ENCODE results near the gene SIRT2. TPM values are rescaled to one million over a fixed set of nuclear protein-coding genes. Genes with fewer than 3 reads are reported as not detected.

The SIRT2 gene
- total RNA-seq, 2 experiments from 2014 or later: 25.5 to 32.1 TPM

DNA sequence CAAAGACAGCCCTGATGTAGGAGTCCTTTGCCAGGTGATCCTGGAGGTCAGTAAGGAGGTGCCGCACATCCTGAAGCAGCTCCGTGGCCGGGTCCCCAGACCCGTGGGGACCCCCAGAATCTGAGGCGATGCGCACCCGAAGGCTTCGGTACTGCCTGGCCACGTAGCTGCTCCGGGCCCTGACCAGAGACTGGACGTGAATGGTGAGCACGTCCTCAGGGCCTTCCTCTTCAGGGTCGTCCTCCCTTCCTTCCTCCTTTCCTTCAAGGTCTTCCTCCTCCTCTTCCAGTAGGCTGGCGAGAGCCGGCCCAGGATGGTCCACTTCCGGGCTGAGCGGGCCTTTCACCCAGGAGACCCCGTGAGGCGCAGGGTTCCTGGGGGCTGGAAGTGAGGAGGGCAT lies 28.8 kb downstream of the SIRT2 start:
- BruUV-seq (replicated peaks): no TSS peak
- intact Hi-C loops (cut with micrococcal nuclease; ENCODE audit: unreplicated experiment): no loop called here
- POLR2A ChIA-PET: interaction anchor here (1.2 kb wide), 1 partner anchor 13 kb away, joined by 4 read pairs; no protein-coding TSS in a partner anchor

DNA sequence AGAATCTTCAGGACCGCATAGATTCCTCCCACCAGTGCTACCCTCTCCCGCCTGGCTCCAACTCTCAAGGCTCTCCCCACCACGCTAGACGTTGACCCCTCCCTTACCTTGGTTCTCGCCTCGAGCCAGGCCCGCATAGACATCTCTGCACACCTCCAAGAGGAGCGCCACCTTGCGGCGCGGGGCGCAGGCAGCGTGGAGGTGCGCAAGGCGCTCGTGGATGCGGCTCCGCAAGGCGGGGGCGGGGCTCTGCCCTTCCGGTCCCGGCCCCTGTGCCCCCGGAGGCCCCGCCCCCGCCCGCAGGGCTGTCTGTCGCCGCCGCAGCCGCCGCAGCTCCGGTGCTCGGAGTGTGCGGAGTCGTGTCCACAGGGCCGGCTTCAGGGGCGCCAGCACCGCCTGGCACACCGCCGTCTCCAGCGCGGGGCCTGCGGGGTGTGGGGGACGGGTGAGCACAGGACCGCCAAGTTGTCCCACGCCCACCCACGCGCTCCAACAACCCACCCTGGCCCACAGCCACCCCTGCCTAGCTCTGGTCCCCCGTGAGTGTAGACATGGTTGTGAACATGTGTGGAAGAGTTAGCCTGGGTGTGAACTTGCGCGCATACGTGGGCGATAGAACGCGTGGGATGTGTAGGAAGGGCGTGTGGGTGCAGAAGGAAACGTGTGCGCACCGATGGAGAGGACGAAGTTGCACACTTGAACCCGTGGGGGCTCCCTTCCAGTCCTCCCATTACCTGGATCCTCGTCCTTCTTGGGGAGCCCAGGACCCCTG lies 29.4 kb downstream of the SIRT2 start:
- H3K9me2 ChIP-seq (ENCODE audit: insufficient read depth, low read length): no peaks in the 10 kb centered on the region
- H3K79me2 ChIP-seq (ENCODE audit: insufficient read depth, low read depth, low read length): peaks cover 12% of the 10 kb centered on the region; the same call in 1 of the 2 replicates
- POLR2A ChIA-PET: interaction anchor here (1.2 to 1.6 kb wide), 2 partner anchors 17 to 135 kb away, joined by 3 to 6 read pairs; no protein-coding TSS in a partner anchor
- H3K9me3 ChIP-seq (ENCODE audit: low read length): no peaks in the 10 kb centered on the region
- H3K36me3 ChIP-seq (ENCODE audit: insufficient read depth, low read length): peaks cover 4% of the 10 kb centered on the region; the same call in 1 of the 2 replicates
- peak overlapping the region; percentile 64 for H3K27ac ChIP-seq (ENCODE audit: low read depth, low read length, poor library complexity, severe bottlenecking)
- no peak for TF ChIP-seq EZH2phosphoT487 (IDR thresholded peaks at IDR 0.05; ENCODE audit: borderline replicate concordance, low read depth, low read length)
- TF ChIP-seq, protein P1, sequence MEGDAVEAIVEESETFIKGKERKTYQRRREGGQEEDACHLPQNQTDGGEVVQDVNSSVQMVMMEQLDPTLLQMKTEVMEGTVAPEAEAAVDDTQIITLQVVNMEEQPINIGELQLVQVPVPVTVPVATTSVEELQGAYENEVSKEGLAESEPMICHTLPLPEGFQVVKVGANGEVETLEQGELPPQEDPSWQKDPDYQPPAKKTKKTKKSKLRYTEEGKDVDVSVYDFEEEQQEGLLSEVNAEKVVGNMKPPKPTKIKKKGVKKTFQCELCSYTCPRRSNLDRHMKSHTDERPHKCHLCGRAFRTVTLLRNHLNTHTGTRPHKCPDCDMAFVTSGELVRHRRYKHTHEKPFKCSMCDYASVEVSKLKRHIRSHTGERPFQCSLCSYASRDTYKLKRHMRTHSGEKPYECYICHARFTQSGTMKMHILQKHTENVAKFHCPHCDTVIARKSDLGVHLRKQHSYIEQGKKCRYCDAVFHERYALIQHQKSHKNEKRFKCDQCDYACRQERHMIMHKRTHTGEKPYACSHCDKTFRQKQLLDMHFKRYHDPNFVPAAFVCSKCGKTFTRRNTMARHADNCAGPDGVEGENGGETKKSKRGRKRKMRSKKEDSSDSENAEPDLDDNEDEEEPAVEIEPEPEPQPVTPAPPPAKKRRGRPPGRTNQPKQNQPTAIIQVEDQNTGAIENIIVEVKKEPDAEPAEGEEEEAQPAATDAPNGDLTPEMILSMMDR (conservative IDR thresholded peaks at IDR 0.05; ENCODE audit: low read length): peak; percentile 85
- peak overlapping the region; percentile 88 for H2AFZ ChIP-seq (ENCODE audit: low read length)
- H3K4me2 ChIP-seq (ENCODE audit: low read length): peak overlapping the region; percentile 99
- intact Hi-C loops (cut with micrococcal nuclease; ENCODE audit: unreplicated experiment): loop anchor here (1.0 kb wide), 1 partner anchor 18 kb away; no protein-coding TSS in a partner anchor
- BruUV-seq (replicated peaks): no TSS peak
- H3K4me3 ChIP-seq (ENCODE audit: low read depth, low read length, poor library complexity, severe bottlenecking): peak overlapping the region; percentile 73
- no peaks in the 10 kb centered on the region for H4K20me1 ChIP-seq (ENCODE audit: insufficient read depth, low read length)
- H3K4me1 ChIP-seq (ENCODE audit: insufficient read depth, low read length, poor library complexity, severe bottlenecking): peaks cover 53% of the 10 kb centered on the region
- peak; percentile 96 for DNase-seq (ENCODE audit: low spot score)
- CTCF ChIA-PET (ENCODE audit: unreplicated experiment): interaction anchor here (1.0 to 1.3 kb wide), 2 partner anchors 9 to 13 kb away, joined by 4 to 5 read pairs; partner anchors contain the start of gene RINL

More for the DNA sequence above, 28.8 kb downstream of the SIRT2 start:
- H2AFZ ChIP-seq (ENCODE audit: low read length): no peak overlapping the region
- no peak for DNase-seq (ENCODE audit: low spot score)
- H3K79me2 ChIP-seq (ENCODE audit: insufficient read depth, low read depth, low read length): peaks cover 12% of the 10 kb centered on the region; the same call in 1 of the 2 replicates
- no peaks in the 10 kb centered on the region for H3K9me3 ChIP-seq (ENCODE audit: low read length)
- peaks cover 4% of the 10 kb centered on the region; the same call in 1 of the 2 replicates for H3K36me3 ChIP-seq (ENCODE audit: insufficient read depth, low read length)
- no peak for TF ChIP-seq EZH2phosphoT487 (IDR thresholded peaks at IDR 0.05; ENCODE audit: borderline replicate concordance, low read depth, low read length)
- TF ChIP-seq, protein P1 (conservative IDR thresholded peaks at IDR 0.05; ENCODE audit: low read length): no peak
- peak overlapping the region; percentile 73 for H3K4me3 ChIP-seq (ENCODE audit: low read depth, low read length, poor library complexity, severe bottlenecking)
- H4K20me1 ChIP-seq (ENCODE audit: insufficient read depth, low read length): no peaks in the 10 kb centered on the region
- peaks cover 48% of the 10 kb centered on the region for H3K4me1 ChIP-seq (ENCODE audit: insufficient read depth, low read length, poor library complexity, severe bottlenecking)
- CTCF ChIA-PET (ENCODE audit: unreplicated experiment): no interaction called here
- H3K9me2 ChIP-seq (ENCODE audit: insufficient read depth, low read length): no peaks in the 10 kb centered on the region
- H3K4me2 ChIP-seq (ENCODE audit: low read length): peak overlapping the region; percentile 99
- no peak overlapping the region for H3K27ac ChIP-seq (ENCODE audit: low read depth, low read length, poor library complexity, severe bottlenecking)
